Neuronal stem cell (in vitro differentiated cells): ENCODE data around the gene CRYAA.
"Not testable (repeated sequence)": the region's sequence is repeated elsewhere in the genome, so short reads cannot be mapped to it uniquely, and the experiment has no call there.

Experiments used
- DNase-seq: peaks from one replicate; pipeline ENCODE4 v3.0.0-alpha.2; 2013; ENCODE audit warnings: low spot score
- H2AFZ ChIP-seq: one replicate; pipeline ENCODE4 v1.6.1; 2013; ENCODE audit warnings: mild to moderate bottlenecking, low read length, inconsistent platforms
- H2AK5ac ChIP-seq: 2 replicates; pipeline ENCODE4 v1.6.1; 2013; ENCODE audit warnings: low read depth, mild to moderate bottlenecking, inconsistent platforms, low read length, moderate library complexity, mixed read lengths
- H2BK120ac ChIP-seq: 2 replicates; pipeline ENCODE4 v1.6.1; 2013; ENCODE audit warnings: low read depth, mild to moderate bottlenecking, inconsistent platforms, low read length, moderate library complexity, mixed read lengths
- H2BK12ac ChIP-seq: one replicate; pipeline ENCODE4 v1.6.1; 2013; ENCODE audit warnings: low read length, inconsistent platforms
- H2BK15ac ChIP-seq: 2 replicates; pipeline ENCODE4 v1.6.1; 2013; ENCODE audit warnings: mild to moderate bottlenecking, low read length, inconsistent platforms, mixed read lengths
- H2BK5ac ChIP-seq: one replicate; pipeline ENCODE4 v1.6.1; 2013; ENCODE audit warnings: inconsistent platforms, mild to moderate bottlenecking, low read length, moderate library complexity
- H3K14ac ChIP-seq: one replicate; pipeline ENCODE4 v1.6.1; 2013; ENCODE audit warnings: low read length, inconsistent platforms
- H3K18ac ChIP-seq: 2 replicates; pipeline ENCODE4 v1.6.1; 2013; ENCODE audit warnings: low read length, inconsistent platforms
- H3K23ac ChIP-seq: 2 replicates; pipeline ENCODE4 v1.6.1; 2013; ENCODE audit warnings: low read depth, mild to moderate bottlenecking, mixed read lengths, low read length, inconsistent platforms; ENCODE audit not compliant: poor library complexity
- H3K27ac ChIP-seq: replicated peaks from 3 replicates; pipeline ENCODE4 v1.5.1; 2013; ENCODE audit warnings: low read length, inconsistent platforms
- H3K27me3 ChIP-seq, 3 experiments: 2 replicates each; pipeline ENCODE4 v1.6.1; 2013; ENCODE audit warnings: low read length in 3 of 3, mild to moderate bottlenecking in 2 of 3, inconsistent platforms in 1 of 3, low read depth in 1 of 3, mixed read lengths in 1 of 3, moderate library complexity in 1 of 3; ENCODE audit not compliant: control insufficient read depth in 3 of 3, insufficient read depth in 3 of 3
- H3K36me3 ChIP-seq, 2 donors: replicated peaks in 1 of 2; 2 replicates each; pipeline ENCODE4 v1.6.1; 2013; ENCODE audit warnings: low read length in 2 of 2; ENCODE audit not compliant: control insufficient read depth in 2 of 2, insufficient read depth in 2 of 2
- H3K4ac ChIP-seq: 2 replicates; pipeline ENCODE4 v1.6.1; 2013; ENCODE audit warnings: inconsistent platforms, mild to moderate bottlenecking, low read length, moderate library complexity
- H3K4me1 ChIP-seq, 2 donors: 1 replicate in 1 of 2; 2 replicates in 1 of 2; pipeline ENCODE4 v1.6.1; 2013; ENCODE audit warnings: low read length in 2 of 2, low read depth in 1 of 2; ENCODE audit not compliant: control insufficient read depth in 2 of 2, insufficient read depth in 1 of 2
- H3K4me2 ChIP-seq: one replicate; pipeline ENCODE4 v1.6.1; 2013; ENCODE audit warnings: mild to moderate bottlenecking, low read length, inconsistent platforms; ENCODE audit not compliant: insufficient read depth, poor library complexity, severe bottlenecking
- H3K4me3 ChIP-seq, 2 donors: 2 replicates each; pipeline ENCODE4 v1.5.1; 2013; ENCODE audit warnings: low read length in 2 of 2, mild to moderate bottlenecking in 2 of 2, inconsistent platforms in 1 of 2, moderate library complexity in 1 of 2
- H3K79me1 ChIP-seq: one replicate; pipeline ENCODE4 v1.6.1; 2013; ENCODE audit warnings: low read depth, mild to moderate bottlenecking, inconsistent platforms, low read length, moderate library complexity
- H3K9ac ChIP-seq: one replicate; pipeline ENCODE4 v1.6.1; 2013; ENCODE audit warnings: mild to moderate bottlenecking, low read depth, low read length, inconsistent platforms; ENCODE audit not compliant: poor library complexity
- H3K9me3 ChIP-seq, 2 donors: replicated peaks in 1 of 2; 2 replicates each; pipeline versions ENCODE3 to v1.6.1; 2013; ENCODE audit warnings: low read length in 2 of 2, mild to moderate bottlenecking in 2 of 2, inconsistent platforms in 1 of 2, low read depth in 1 of 2, mixed read lengths in 1 of 2, moderate library complexity in 1 of 2; ENCODE audit not compliant: control insufficient read depth in 2 of 2, insufficient read depth in 1 of 2
- H4K8ac ChIP-seq: one replicate; pipeline ENCODE4 v1.6.1; 2013; ENCODE audit warnings: low read depth, mild to moderate bottlenecking, inconsistent platforms, low read length, moderate library complexity
- H4K91ac ChIP-seq: one replicate; pipeline ENCODE4 v1.6.1; 2013; ENCODE audit warnings: low read length, low read depth, mild to moderate bottlenecking, inconsistent platforms; ENCODE audit not compliant: poor library complexity
- WGBS, 2 donors: extraction: QIAGEN DNeasy Blood & Tissue Kit; methylation state at CpG; one replicate each; pipeline ENCODE4 v1.1.7; 2013; ENCODE audit warnings: missing lambda C conversion rate in 2 of 2, mixed read lengths in 1 of 2; ENCODE audit not compliant: insufficient read length in 2 of 2, insufficient replicate concordance in 1 of 2; ENCODE audit errors: extremely low coverage in 2 of 2; 5-methylcytosine and 5-hydroxymethylcytosine counted together

CRYAA gene

DNA sequence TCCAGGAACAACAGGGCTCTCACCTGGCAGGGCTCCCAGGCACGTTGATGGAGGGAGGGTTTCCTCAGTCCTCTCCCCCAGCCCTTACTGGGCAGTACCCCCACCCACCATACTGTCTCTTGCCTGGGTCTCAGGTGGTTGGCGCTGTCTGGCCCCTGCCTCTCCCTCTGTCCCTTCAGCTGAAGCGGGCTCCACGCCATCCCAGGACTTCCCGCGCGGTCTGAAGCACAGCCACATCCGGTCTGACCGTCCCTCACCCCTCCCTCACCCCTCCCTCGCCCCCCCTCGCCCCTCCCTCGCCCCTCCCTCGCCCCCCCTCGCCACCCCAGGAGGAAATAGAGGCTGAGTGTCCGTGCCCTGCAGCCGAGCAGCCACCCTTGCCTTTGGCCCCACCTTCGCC, 27.4 kb upstream of the CRYAA start:
- not testable (repeated sequence) for H3K14ac ChIP-seq, H2BK12ac ChIP-seq, H3K9me3 ChIP-seq, H3K27me3 ChIP-seq, H3K9ac ChIP-seq, H3K4me3 ChIP-seq, H3K4ac ChIP-seq, H3K23ac ChIP-seq, H2BK15ac ChIP-seq, H3K36me3 ChIP-seq, H3K79me1 ChIP-seq, H2AFZ ChIP-seq, H2AK5ac ChIP-seq, H4K91ac ChIP-seq, H3K4me2 ChIP-seq, DNase-seq, H3K4me1 ChIP-seq, H3K18ac ChIP-seq, H3K27ac ChIP-seq, H4K8ac ChIP-seq, H2BK5ac ChIP-seq, H2BK120ac ChIP-seq
- WGBS, 2 donors = no CpG with 5 or more reads among the region's 17 CpGs

DNA sequence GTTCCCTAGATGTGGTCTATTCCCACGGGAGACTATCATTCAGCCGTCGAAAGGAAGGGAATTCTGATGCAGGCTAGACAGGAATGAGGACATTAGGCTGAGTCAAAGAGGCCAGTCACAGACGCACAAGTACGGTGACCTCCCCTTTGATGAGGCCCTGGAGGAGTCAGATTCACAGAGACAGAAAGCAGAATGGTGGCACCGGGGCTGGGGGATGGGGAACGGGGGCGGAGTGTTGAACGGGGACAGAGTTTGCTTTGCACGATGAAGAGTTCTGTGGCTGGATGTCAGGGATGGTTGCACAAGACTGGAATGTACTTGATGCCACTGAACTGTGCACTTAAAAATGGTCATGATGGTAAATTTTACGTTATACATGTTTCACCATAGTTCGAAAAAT, 22.2 kb upstream of the CRYAA start:
- not testable (repeated sequence) for H2BK5ac ChIP-seq

DNA sequence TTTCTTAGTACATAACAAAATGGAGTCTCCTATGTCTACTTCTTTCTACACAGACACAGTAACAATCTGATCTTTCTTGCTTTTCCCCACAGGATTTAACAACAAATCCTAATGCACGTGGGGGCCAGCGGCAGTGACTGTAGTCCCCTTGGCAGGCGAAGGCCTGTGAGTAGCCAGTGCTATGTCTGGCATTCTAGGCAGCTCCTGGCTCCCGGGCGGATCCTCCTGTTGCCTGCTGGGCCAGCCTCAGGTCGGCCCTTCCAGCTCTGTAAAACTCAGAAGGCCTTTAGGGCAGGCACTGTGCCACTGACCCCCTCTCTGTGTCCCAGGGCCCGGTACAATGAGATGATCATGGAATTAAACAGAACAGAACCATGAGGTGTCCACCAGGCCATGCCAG, 20.8 kb upstream of the CRYAA start:
- no CpG with 5 or more reads among the region's 7 CpGs for WGBS, 2 donors

More for the DNA sequence above, 22.2 kb upstream of the CRYAA start:
- not testable (repeated sequence) for H2BK120ac ChIP-seq, H3K79me1 ChIP-seq, H3K4me2 ChIP-seq, H3K18ac ChIP-seq, H3K4me1 ChIP-seq, H4K91ac ChIP-seq, H3K27ac ChIP-seq, DNase-seq, H2AFZ ChIP-seq, H3K36me3 ChIP-seq, H3K23ac ChIP-seq, H2BK15ac ChIP-seq, H4K8ac ChIP-seq, H2AK5ac ChIP-seq, H2BK12ac ChIP-seq, H3K27me3 ChIP-seq, H3K14ac ChIP-seq, H3K4me3 ChIP-seq, H3K4ac ChIP-seq, H3K9me3 ChIP-seq, H3K9ac ChIP-seq
- no CpG with 5 or more reads among the region's 12 CpGs for WGBS, 2 donors

DNA sequence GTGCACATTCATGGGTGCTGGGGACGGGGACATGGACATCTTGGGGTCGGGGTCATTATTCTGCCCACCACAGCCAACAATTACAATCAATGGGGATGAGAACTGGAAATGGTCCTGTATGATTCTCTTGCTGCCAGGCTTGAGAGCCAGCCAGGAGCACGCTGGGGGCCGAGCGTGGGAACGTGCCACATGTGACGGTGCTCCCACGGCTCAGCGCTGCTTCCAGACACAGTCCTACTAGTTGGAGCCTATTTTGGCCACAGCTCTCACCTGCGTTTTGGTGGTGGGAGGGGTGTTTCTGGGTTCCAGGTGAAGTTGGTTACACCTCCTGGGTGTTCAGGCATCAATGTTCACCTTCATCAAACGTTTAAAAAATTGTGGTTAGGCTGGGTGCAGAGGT, 19.5 kb upstream of the CRYAA start:
- H2AFZ ChIP-seq, H3K4me3 ChIP-seq, H3K27ac ChIP-seq, H3K14ac ChIP-seq, H2BK15ac ChIP-seq, H3K4ac ChIP-seq, H2BK120ac ChIP-seq, H2BK12ac ChIP-seq, H3K4me1 ChIP-seq, H4K91ac ChIP-seq, H3K9ac ChIP-seq, DNase-seq, H3K36me3 ChIP-seq, H3K27me3 ChIP-seq, H3K79me1 ChIP-seq, H3K23ac ChIP-seq, H3K9me3 ChIP-seq, H3K4me2 ChIP-seq, H2BK5ac ChIP-seq, H4K8ac ChIP-seq, H3K18ac ChIP-seq, H2AK5ac ChIP-seq: not testable (repeated sequence)
- no CpG with 5 or more reads among the region's 11 CpGs for WGBS, 2 donors

More for the DNA sequence above, 20.8 kb upstream of the CRYAA start:
- H3K36me3 ChIP-seq, H2BK120ac ChIP-seq, H2BK5ac ChIP-seq, H3K23ac ChIP-seq, H4K91ac ChIP-seq, H3K18ac ChIP-seq, H3K4ac ChIP-seq, H4K8ac ChIP-seq, H3K4me1 ChIP-seq, H3K9me3 ChIP-seq, H2AFZ ChIP-seq, H3K9ac ChIP-seq, H2BK12ac ChIP-seq, H3K27me3 ChIP-seq, H3K4me3 ChIP-seq, H3K27ac ChIP-seq, H3K4me2 ChIP-seq, DNase-seq, H3K79me1 ChIP-seq, H2BK15ac ChIP-seq, H3K14ac ChIP-seq, H2AK5ac ChIP-seq: not testable (repeated sequence)
